ENCODE data around the gene HOXB6.
A peak's percentile ranks its signal among the peaks of the same experiment; 100 is the strongest.

Gene HOXB6

DNA sequence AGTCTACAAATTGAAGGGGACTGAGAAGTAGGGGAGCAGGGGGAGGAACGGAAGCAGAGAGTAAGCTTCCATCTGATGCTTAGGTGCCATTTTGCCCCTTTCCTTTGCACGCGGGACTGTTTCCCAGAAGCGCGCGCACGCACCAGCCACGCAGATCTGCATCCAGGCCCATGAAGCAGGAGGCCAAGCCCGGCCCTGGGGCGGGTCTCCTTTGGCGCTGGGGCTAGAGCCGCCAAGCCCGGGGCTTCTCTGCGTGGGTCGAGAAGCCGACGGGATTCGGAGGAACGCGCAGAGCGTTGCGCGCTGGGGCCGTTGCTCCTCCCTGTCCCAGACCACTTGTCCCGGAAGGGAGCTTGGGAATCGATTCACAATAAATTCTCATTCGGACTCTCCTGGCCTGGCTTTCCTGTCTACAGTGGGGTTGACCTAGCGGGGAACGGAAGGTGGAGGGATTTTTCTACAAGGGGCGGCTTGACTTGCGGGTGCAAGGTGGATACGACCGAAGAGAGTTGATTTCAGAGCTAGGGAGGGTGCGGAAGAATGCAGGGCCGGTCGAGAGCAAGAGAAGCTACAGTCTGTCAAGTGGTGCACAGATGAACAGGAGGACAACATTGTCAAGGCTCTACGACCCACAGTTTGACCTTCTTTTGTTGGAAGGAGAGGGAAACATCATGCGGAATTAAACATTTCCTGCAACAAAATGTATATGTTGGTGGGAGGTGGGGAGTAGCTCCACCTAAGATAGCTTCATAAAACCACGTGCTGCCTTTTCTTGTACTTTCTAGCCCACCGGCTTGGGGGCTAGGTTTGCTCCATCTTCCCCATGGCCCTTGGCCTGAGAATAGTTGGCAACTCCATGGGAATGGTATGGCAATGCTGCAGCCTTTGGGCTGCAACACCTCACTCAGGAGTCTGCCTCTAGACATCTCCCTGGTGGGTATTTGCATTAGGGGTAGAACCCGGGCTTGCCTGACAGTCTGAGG lies 16.9 kb upstream of the HOXB6 start:
- DNase-seq = no peak

DNA sequence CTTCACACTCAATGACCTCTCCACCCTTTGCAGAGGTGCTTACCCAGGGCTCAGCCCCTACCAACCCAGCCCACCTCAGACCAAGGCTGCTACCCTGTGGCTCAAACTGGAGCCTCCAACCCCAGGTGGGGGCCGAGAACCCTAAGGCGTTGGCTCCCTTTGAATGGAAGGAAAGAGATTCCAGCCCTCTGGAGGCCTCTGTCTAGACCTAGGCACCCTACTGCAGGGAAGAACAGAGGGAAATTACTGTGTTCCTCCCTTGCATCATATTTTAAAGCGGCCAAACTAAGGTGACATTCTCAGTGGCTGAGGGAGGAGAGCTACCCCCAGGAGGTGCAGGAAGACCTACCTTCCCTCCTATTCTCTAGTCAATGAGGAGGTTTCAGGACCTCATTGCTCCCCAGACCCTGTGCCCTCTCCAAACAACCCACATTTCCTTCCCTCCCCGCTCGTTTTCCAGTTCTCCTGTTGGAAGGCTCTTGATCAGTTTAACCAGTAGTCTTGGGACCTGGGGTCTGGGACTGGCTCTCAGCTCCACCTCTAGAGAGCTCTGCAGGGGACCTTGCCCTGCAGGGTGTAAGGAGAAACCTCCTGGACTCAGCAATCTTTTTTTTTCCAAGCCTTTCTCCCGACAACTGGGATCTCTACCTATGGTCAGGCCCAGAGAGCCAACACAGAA lies 15.8 kb upstream of the HOXB6 start:
- no peak for DNase-seq

DNA sequence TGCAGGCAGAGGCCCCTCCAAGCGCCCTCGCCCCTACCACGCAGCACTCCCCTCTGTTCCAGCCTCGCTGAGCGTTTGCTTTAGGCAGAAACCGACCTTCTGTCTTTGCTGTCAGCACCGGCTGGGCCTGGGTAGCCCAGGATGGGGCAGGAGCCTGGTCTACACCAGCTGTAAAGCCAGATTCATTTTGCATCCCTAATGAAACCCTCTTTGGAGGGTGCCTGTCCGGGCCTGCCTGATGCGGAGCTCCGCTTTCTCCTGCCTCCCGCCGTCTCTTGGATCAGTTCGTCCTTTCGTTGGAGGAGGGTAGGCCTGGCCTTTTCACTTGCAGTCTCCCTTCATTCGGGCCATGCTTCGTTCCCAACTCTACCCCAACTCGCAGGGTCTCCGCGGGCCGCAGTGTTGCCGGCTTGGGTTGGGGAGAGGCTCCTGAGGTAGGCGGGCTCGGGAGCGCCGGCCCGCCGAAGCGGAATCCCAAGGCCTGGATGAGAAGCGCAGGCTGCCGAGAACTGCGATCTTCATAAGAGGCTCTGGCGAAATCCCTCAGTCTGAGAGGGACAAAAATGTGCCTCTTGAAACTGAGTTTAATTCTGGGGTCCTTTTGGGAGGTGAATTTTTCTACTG lies 15.2 kb upstream of the HOXB6 start:
- DNase-seq = no peak

DNA sequence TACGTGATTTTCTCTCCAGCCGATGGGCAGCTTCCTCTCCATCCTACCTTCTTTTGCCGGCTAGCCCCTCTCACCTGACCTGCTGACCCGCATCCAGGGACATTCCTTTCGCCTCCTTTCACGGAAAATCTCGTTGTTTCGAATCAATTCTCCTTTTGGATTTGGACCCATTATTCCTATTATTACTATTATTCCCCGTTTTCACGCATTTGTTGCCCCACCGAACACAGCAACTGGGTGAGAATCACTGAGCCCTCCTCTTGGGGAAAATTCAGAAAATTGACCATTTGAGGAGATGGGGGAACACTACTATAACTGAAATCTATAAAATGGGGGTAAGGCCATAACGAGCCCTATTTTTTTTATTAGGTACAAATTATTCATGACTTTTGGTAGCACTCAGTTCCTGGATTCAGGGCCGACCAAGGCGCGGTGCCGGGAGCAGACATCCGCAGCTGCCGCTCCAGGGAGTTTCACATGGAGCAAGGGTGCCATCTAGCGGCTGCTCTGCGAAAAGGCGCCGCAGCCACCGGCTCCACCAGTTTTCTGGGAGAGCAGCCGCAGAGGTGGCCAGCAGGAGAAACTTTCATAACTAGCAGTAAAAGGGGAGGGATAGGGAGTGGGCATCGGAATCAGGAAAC lies 13.6 kb upstream of the HOXB6 start:
- DNase-seq = peak; percentile 87 to 88

DNA sequence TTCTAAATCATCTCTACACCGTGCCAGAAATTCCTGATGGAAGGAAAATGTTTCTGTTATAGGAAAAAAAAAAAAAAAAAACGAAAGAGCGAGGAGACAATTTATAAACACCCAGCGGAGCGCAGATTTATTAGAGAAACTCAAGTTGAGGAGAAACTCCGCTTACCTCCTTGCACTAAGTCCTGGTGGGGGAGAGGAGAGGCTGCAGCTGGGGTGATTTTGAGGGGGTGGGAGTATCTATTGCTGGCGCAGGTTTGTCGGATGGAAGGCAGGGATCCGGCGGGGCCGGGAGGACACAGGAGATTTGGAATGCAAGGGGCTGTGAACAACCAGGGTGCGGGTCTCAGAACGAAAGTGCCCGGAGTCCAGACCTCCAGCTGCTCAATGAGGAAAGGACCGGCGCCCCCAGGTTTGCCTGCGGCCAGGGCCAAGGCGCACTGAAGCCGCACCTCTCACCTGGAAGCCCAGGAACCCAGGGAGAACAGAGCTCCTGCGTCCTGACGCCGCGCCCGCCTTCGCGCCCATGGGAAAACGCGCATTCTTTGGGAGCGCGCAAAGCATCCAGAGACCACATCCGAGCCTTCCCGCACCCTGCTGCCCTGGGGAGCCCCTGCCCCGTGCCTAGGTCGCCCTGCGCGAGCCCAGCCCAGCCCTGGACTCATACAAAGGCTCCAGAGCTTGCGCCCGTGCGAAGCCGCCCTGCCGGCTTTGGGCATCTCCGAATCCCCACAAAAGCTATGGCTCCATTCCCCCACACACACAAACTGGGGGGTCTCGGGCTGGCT lies 12.9 kb upstream of the HOXB6 start:
- no peak for DNase-seq

DNA sequence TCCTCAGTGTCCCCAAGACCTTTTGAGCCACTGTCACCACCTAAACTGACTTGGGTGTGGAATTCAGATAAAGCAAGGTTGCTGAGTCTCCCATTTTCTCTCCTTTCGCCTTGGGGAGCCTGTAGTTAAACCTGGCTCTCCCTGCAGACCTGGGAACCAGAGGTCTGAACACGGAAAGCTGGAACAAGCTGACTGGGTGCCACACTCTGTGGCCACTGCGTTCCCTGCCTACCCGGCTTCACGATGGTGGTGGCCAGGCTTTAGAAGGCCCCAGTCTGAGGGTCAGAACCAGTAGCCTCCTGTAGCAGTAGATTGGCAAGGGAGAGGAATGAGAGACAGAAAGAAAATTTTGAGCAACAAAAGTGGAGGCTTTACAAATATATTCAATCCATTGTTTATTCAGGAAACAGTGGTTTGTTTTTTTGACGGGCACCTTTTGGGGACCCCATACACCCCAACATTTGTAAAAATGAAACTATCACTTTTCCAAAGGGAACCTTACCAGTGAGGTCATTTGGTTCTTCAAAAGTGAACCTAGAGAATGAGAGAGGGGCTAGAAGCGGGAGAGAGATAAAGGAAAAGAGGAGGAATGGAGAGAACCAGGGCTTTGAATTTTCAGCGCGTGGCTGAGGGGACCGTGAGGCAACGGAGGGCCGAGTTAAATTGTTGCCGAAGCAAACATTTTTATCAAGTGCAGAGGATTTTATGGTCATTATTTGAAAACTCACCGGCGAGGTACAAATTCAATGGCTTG lies 12.1 kb upstream of the HOXB6 start:
- no peak for DNase-seq

DNA sequence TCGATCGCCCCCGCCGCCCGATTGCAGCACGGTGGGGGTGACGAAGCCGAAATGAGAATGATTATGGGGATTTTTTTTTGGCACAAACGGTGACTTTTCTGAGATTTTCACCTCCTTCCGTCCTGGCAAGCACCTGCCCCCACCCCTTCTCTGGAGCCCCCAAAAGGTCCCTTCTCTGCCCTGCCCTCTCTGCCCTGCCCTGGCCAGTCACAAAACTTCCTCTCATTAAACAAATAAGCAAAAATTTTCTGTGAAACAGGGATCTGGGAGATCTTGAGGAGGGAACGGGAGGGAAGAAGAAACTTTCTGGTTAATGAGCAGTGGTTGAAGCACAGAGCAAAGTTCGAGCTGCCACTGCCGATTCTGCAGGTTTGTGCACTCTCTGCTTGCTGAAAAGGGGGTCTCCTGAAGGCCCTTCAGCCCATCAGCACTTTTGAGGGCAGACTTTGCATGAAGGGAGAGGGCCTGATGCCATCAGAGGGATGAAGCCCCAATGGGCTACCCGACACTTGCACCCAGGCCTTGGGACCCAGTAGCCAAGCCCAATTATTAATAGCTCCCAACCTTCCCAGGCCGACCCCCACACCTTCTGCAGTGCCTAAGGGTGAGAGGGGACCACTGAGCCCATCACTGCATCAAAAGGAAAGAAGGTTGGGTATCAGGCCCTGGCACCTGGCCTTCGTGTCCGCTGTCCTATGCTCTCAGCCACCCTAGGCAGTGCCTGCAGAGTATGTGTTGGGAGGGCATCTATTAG lies 11.4 kb upstream of the HOXB6 start:
- DNase-seq = no peak

DNA sequence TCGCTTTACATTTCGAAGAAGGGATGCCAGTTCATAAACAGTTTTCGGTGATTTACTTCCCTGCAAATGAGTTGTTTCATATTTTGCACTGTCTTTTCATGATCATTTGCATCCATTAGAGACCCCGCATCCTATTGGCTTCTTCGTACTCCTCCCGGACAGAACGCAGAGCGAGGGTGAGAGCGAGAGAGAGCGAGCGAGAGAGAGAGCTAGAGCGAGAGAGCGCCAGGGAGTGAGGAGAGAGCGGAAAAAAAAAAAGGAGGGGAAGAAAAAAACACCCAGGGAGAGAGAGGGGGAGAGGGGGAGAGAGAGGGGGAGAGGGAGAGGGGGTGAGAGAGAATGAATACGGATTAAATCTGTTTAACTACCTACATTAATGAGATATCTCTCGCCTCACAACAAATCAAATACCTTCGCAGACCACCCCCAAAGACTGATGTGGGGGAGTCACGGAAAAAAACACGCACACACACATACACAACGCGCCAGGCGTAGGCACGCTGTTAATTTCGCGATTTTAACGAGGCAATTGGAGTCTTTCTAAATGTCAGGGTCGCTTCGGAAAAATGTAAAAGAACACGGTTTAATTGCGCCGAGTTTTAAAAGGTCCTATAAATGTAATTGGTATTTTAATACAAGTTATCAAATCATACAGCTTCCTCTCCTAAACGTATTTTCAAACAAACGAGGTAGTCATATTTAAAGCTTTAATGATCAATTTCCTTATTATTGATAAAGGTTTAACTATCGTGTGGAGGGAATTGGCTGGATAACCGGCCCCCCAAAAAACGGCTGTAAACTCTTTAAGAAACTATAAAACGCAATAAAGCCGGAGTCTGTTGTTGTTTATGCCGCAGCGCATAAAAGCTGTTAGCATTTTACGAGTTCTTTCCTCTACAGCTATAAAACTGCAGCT lies 10.5 kb upstream of the HOXB6 start, which contains the start of gene HOXB8:
HOXB8 (minus strand) TSS at position 246 of the 916 bp plus-strand sequence. CDS start 588 bp downstream, outside the sequence.
- DNase-seq = no peak

DNA sequence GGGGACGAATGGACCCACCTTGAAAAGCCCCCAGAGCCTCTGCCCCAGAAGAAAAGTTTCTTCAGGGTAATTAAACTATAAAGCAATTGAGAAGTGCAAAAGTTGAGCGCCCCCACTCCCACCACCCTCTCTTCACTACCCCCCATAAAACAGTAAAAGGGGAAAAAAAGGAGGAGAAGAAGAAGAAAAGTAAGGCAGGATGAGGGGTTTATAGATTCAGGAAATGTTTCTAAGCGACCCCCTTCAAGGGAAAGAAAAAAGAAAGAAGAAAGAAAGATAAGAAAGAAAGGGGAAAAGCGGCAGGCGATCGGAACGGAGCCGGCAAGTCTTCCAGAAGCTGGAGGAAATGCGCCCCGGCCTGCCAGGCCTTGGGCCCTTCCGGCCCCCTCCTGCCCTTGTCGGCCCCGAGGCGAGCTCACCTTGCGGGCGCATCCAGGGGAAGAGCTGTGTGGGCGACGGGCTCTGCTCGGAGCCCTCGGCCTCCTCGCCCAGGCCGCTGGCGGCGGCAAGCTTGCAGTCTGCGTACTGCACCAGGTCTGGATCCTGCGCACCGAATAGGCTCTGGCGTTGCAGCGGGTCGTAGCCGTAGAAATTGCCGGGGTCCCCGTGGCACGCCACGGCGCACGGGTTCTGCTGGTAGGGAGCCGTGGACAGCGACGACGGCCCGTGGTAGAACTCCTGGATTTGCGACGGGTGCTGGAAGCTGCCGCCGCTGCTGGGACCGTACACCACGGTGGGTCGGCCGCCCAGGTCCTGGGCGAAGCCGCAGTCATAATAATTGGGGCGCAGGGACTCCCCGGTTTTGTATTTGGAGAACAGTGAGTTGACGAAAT lies 9.3 kb upstream of the HOXB6 start:
- DNase-seq = peak in 1 of 2 donors; percentile 47

DNA sequence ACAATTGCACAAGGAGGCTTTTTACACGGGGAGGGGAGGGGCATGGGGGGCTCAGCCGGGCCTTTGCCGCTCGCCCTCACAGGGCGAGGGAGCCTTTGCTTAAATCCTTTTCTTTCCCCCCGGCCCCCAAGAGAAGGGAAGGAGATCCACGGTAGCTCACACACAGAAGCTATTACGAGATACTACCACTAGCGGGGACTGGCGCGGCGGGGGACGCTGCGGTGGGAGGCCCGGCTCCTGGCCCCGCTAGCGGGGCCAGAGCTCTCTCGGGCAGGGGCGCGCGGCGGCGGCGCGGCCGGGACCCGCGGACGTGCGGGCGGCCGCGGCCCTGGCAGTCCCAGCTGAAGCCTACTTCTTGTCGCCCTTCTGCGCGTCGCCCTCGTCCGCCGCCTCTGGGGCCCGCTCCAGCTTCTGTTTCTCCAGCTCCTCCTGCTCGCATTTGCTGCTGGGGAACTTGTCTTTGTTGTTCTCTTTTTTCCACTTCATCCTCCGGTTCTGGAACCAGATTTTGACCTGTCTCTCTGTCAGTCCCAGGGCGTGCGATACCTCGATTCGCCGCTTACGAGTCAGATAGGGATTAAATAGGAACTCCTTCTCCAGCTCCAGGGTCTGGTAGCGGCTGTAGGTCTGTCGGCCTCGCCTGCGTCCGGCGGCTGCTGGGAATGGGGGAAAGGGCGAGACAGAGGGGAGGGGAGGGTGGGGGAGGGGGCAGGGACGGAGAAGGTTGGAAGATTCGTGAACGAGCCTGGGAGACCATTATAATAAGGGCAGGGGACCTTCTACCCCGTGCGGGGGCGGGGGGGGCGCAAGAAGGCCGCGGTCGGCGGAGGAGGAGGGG lies 8.3 kb upstream of the HOXB6 start:
- DNase-seq = peak; percentile 50 to 57

DNA sequence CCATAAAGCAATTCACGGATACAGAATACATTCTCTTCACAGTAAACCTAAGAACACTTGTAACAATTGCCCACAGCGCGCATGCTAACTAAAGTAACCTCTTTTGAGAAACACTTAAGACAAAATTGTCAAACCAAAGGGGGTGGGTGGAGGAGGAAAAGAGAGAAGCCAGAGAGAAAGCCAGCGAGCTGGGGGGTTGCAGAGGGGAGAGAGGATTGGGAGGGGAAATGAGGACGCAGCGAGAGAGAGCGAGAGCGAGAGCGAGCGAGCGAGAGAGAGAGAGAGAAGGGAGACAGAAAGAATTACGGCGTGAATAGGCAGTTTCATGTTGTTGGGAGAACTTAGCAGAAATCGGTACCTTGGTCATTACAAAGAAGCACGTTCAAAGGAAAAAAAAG lies 7.7 kb upstream of the HOXB6 start:
- no peak for DNase-seq

DNA sequence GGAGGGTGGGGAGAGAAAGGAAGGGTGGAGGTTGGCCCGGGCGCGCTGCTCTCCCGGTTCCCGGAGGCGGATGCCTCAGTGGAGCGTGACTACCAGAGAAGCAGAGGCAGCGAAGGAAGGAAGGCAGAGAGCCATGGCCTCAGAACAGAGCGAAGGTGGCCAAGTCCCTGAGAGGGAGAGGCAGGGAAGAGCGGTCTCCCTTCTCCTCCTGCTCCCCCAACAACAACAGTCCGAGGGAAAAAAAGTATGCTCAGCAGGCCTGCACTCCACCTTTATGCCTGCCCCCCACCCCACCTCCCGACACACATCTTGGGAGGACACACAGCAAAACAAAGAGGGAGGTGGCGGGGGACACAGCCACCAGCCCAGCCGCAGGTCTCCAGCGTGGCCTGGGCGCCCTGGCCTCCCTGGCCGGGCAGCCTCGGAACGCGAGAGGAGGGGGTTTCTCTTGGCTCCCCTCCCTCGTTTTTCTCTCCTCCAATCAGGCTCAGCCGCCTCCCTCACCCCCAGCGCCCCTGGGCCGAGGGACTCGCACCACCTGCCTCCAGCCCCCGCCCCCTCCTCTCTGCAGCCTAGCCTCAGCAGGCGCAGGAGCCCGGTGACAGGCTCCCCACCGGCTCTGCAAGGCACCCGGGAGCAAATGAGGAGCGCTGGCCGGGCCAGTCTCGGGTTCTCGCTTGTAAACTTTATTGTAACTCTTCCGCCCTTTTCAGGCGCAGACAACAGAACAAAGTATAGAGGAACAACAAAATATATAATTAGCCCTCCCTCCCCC lies 7.1 kb upstream of the HOXB6 start:
- peak in 1 of 2 donors; percentile 36 for DNase-seq

DNA sequence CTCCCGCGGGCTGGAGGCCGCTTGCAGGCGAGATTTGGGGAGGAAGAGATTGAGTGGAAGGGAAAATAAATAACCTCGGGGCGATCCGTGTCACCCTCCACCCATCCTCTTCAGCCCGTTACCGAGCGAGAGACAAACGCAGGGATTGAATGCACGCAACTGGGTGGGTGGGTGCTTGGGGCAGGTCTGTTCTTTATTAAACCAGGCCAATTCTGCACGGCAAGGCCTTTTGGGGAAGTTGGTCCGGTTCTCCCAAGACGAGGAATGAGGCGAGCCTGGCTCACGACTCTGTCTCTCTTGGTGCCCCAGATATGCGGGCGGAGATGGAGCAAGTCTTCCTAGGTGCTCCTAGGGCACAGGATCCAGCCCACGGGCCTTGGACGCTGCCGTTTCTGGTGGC lies 6.4 kb upstream of the HOXB6 start:
- DNase-seq = no peak

DNA sequence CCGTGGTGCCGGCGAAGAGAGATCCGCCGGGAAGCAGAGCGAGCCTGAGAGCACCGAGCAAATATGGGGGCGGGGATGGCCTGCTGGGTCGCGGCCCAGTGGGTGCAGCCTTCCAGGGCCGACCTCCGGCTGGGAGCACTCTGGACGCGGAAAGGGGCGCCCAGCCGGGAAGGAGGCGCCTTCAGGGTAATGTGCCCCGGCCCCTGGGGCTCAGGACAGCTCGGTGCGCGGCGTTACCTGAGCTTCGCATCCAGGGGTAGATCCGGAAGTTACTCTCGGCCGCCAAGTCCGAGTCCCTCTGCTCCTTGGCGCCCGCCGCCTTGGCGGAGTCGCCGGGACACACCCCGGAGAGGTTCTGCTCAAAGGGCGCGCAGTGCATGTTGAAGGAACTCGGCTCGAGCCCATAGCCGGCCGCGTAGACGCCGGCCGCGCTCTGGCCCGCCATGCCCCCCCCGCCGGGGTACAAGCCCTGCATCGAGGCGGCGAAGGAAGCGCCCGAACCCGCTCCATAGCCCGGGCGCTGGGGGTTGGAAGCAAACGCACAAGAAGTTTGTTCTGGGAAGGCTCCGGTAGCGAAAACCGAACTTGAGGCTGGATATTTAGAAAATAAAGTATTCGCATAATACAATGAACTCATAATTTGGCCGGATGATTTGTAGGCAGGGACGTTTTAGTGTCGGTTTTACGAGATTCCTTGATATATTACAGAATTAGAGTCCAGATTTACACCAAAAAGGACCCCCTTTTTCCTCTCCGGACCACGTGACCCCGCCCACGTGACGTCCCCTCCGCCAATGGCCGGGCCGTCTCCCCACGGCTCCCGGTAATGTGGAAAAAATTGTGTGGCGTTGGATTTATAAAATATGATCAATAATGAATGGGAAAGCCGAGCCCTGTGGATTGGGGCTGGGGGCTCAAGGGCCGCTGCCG lies 5.8 kb upstream of the HOXB6 start, which contains the start of gene HOXB7:
HOXB7 (minus strand) TSS at position 736 of the 930 bp plus-strand sequence; CDS start at position 637, 99 bp downstream.
- peak; percentile 77 to 80 for DNase-seq

DNA sequence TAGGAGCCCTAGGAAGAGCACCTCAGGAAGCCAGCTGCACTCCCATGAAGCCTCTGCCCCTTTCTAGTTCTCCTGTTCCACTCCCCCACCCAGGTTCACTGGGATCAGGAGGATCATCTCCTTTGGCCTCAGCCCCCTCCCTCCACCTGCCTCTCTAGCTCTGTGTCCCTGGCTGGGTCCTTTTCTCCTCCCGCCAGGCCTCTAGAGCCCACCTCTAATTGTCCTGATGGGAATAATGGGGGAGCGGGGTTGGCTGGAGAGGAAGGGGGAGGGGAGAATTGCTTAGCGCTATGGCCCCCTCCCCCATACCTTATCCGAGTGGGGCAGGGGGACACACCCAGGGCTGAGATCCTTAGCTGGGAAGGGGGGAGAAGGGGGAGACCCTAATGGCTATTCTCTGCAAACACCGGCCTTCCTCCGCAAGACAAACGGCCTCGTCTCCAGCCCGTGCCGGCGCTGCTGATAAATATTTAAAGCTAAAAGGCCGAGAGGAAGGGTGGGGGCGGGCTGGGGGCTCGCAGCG lies 5.0 kb upstream of the HOXB6 start:
- DNase-seq = no peak

Data from stimulated activated CD4-positive, alpha-beta T cell treated with anti-CD3 and anti-CD28 coated beads, Interleukin-2, amount 100 ng/mL, for 24 hours (primary cell).